ENCODE results near the gene LRRC25.

LRRC25 gene

DNA sequence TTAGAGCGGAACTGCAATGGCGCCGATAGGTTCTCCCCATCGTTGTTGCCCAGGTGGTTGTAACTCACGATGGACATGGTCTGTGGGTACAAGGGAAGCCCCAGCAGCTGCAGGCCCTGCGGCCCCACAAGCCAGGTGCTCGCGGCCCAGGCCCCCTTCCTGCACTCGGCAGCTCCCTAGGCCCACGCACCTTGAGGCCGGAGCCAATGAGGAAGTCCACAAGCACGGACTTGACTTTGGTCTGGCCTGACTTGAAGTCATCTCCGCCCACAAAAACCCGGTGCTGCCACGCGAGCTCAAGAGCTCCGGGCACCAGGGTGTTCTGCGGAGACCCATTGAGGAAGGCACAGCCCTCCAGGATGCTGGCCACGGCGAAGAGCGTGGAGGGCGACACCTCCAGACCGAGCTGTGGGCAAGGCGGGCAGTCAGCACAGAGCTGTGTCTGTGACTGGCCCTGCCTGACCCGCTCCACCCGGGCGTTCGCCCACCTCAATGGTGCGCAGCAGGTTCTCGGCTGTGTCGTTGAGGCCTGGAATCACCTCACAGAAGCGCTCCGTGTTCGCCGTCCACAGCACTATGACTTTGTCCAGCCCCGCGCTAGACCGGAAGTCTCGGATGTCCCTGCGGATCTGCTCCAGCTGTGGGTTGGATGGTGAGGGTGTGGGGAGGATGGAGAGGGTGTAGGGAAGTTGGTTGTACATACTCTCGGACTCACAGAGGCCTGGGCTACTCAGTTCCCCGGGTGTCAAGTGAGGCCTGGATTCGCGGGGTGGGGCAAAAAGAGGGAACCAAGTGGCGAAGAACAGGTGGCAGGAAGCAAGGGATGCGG lies 38.6 kb upstream of the LRRC25 start:
- no peak for DNase-seq (ENCODE audit: low spot score)

DNA sequence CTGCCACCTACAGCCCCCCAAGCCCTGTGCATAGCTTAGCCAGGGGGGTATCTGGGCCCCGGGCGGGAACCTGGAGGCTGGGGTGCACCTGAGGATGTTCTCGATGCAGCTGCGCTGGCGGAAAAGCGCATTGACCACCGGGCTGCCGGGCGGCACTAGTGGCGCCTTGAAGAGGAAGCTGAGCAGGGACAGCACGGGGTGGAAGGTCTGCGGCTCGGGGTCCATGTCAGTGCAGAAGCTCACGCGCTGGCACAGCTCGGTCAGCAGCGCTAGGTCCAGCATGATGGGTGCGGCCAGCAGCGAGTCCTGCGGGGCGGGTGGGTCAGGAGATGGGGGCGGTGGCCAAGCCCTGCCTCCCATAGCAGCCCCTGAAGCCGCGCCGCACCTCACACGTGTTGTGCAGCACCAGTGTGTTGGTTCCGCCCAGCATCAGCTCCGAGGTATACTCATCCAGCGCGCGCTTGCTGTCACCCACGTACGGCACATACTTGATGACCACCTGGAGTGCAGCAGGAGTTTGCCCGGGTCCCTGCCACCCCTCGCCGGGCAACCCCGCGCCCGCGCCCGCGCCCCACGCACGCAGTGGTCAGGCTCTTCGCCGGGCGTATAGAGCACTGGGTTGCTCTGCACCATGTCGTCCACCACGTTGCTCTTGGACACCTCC lies 37.9 kb upstream of the LRRC25 start:
- DNase-seq (ENCODE audit: low spot score): no peak

DNA sequence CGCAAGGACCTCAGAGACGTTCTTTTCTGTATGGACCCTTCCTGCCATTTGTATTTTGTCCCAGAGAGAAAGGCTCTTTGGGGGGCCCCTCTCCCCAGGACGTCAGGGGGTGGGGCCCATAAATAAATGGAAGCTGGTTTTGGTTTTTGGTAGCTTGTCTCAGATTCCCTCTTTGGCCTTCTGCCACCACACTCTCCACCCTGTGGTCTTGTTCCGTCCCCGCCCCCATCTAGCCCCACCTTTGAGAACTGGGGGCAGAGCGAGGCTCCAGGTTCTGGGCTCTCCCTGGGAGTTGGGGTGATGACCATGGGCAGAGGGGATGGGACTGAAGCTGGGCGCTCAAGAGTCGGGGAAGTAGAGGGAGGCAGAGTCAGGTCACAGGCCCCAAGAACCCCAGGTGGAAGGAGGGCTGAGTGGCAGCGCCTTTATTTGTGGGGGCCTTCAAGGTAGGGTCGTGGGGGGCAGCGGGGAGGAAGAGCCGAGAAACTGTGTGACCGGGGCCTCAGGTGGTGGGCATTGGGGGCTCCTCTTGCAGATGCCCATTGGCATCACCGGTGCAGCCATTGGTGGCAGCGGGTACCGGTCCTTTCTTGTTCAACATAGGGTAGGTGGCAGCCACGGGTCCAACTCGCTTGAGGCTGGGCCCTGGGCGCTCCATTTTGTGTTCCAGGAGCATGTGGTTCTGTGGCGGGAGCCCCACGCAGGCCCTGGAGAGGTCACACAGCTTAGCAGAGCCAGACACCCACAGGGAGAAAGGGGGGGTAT lies 37.2 kb upstream of the LRRC25 start:
- no peak for DNase-seq (ENCODE audit: low spot score)

DNA sequence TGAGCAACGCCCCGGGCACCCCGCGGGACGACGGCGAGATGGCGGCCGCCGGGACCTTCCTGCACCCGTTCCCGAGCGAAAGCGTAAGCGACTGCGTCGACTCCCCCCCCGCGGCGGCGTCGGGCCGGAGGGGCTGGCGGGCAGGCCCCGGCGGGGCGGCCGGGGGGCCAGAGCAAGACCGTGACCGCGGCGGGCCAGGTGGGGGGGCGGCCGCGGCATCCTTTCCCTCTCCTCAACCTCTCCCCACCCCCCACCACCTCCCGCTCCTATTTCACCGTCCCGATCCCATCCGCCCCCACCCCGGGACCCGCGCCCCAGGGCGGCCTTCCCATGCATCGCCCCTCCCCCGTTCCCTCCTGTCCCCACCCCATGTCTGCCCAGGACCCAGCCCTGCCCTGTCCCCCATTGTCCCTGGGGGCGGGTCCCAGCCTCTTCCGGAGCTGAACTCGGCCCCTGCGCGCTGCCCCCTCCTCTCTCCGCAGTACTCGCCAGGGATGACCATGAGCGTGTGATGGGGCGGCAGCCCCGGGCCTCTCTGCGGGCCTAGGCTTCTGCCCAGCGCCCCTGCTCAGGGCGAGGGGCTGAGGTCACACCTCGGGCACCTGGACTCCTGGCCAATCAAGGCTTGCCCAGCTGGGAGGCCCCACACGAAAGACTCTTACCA lies 36.4 kb upstream of the LRRC25 start:
- DNase-seq (ENCODE audit: low spot score): no peak

DNA sequence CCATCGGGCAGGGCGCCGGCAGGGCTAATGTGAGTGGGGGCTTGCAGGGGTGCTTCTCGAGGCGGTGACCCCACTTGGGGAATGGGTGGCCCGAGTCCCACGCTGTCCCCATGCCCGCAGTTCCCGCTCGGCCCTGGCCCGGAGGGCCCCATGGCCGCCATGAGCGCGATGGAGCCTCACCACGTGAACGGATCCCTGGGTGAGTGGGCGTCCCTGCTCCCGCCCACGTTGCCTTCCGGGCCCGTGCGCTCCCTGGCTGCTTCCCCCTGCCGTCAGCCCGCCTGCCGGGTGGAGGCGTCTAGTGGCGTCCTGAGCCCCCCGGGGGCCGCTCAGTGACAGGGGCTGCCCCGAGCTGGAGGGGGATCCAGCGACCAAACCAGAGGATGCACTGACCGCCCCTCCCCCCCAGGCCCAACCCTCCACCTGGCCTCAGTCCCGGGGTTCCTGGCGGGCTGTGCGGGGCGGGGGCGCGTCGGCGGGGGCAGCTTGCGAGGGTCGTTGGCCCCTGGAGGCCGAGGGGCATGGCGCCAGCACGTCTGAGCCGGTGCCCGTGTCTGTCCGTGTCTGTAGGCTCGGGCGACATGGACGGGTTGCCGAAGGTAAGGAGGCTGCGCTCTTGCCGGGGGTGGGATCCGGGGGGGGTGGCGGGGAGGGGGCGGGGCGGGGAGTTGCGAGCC lies 35.7 kb upstream of the LRRC25 start:
- DNase-seq (ENCODE audit: low spot score): no peak

DNA sequence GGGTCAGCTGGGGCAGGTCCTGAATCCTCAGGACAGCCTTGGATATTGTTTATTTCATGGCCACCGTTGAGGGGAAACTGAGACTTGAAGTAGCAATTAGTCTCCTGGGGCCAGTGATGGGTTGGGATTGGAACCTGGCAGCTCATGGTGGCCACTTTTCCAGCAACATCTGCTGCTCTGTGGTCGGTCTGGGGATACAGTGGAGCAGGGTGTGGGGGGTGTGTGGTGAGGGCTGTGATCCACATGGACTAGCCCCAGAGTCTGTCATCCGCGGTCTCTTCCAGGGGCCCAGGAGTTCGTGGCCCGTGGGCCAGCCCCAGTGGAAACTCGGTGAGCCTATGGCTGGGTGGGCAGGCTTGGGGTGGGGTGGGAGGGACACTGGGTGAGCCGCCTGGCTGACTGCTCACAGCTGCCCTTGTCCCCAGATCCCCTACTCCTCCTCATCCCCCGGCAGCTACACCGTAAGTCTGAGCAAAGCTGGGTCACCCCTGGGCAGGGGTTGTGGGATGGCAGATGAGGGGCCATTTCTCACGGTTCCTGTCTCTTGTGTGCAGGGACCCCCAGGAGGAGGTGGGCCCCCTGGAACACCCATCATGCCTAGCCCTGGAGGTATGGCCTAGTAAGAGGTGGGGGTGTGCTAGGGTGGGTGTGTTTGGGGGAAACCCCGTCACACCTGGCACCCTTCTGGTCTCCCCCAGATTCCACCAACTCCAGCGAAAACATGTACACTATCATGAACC lies 35.0 kb upstream of the LRRC25 start:
- no peak for DNase-seq (ENCODE audit: low spot score)

DNA sequence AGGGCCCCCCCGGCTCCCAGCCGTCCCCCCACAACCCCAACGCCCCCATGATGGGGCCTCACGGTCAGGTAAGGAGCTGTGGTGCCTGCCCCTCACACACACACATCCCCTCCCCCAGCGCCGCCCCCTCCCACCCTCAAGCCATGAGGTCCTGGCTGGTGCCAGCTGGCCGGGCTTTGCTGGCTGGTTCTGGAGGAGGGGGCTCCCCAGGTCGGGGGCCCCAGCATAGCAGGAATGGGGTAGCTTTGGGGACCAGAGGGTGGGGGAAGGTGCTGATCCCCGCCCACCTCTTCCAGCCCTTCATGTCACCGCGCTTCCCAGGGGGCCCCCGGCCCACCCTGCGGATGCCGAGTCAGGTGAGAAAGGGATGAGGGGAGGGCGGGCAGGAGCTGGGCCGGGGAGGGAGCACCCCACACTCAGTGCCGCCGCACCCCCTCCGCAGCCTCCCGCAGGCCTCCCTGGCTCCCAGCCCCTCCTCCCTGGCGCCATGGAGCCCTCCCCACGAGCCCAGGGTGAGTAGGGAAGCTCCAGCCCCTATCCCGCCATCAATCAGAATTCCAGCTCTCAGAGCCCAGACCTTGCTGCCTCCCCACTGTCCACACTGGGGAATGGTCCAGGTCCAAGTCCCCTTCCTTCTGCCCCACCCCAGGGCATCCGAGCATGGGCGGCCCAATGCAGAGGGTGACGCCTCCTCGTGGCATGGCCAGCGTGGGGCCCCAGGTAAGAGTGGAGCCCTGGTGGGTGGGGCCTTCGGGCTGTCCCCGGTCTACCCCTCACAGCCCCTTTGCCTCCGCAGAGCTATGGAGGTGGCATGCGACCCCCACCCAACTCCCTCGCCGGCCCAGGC lies 34.2 kb upstream of the LRRC25 start:
- no peak for DNase-seq (ENCODE audit: low spot score)

DNA sequence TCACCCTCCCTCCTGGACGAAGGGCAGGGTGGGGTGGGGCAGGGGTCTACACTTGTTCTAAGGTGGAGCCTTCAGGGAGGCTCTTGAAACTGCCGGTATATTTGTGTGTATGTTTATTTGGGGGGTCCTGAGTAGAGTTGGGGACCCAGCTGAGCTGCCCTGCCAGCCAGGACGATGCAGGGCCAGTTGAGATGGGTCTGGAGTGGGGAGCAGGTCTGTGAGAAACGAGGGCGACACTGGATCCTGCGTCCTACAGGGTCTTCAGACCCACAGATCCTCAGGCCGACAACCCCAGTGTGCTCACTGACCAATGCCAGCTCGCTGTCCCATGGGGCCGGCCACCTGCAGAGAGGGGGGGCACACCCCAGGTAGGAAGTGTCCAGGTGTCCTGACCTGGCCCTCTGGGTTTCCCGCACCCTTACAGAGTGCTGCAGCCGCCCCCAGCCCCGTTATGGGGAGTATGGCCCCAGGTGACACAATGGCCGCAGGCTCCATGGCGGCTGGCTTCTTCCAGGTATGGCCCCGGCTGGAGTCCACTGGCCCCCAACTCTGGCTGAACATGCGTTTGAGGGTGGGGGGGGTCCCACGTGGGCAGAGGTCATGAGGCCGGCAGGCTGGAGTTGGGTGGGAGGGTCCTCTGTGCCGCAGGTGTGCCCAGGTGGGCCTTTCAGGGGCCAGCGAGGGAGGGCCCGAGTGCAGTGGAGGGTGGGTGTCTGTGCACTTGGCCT lies 33.2 kb upstream of the LRRC25 start:
- no peak for DNase-seq (ENCODE audit: low spot score)

DNA sequence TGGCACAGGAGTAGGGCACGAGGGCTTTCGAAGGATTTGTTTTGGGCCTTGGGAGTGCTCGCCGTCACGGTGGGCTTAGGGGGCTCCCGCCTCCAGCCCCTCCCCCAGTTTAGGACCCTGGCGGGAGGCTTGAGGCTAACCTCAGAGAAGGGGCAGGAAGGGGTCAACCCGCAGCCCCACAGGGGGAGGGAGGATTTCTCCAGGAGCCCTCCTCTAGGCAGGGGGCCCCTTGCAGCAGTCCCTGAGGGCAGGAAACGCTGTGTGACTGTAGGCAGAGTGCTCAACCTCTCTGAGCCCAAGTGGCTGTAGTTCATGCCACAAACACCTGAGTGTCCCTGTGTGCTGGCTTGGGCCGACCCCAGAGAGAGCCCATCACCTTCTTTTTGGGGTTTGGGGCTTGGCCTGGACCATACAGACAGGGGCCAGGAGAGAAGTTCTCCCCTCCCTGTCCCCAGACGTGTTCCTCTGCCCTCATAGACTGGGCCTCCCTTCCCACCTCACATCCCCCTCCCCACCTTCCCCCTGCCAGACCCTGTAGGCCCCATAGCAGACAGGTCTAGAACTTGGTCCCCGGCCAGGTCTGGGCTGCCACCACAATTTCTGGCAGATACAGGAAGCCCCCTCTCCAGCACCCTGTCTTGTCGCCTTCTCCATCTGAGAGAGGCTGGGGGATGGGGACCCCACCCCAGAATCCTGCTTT lies 32.4 kb upstream of the LRRC25 start:
- no peak for DNase-seq (ENCODE audit: low spot score)

DNA sequence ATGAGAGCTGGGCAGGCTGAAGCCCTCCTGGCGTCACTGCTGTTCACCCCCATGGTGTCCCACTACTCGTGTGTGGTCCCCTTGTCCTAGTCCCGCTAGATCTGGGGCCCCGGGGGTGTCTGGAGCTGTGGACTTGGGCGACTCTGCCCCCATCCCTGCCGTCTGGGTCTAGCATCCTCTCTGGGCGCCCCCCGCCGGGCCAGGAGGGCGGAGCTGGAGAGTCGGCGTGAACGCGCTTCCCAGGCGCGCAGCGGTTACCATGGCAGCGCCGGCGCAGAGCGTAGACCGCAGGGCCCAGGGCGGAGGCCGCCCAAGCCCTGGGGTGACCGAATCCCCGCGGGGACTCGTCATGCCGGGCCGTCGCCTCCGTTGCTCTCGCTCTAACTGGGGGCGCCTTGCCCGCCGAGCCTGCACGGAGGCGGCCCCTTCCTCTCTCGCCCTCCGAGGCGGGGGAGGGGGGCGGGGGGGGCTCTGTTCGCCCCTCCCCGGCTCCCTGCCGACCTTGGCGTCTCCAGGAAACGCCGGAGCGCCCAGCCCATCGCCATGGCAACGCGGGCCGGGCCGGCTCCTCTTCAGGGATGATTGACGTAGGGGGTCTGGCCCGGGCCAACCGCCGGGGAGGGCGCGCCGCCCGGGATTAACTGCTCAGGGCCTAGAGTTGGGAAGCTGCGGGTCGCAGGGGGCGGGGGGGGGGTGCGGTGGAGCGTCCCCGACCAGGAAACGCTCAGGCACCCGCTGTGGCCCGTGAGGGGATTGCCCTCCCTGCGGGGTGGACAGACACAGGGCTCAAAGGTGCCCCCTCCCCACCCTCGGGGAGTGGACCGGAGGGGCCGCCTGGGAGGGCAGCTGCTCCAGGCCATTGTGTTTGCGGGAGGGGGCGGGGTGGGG lies 31.6 kb upstream of the LRRC25 start:
- DNase-seq (ENCODE audit: low spot score): peak; percentile 93

DNA sequence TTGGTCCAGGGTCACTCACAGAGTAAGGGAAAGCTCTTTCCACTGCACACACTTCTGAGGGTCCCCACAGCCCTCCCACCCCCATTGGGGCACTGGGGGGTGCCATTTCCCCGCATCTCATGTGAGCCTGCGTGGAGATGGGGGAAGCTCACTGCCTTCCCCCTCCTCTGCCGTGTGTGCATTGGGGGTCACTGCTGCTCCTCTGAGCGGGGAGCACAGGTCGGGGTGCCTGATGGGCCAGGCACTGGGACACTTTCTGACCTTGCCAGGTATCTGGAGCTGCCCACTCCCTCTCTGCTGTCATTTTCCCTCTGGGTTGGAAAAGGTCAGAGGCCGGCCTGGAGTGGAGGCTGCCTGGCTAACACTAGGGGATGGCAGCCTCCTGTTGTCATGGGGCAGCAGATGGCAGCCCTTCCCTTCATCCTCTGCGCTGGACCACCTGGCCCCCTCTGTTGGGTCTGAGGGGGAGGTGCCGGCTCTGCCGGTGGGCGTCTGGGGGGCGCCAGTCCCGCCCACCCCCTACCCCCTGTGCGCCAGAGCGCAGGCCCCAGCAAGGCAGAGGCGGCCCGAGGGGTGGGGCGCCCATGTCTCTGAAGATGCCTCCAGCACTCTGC lies 30.9 kb upstream of the LRRC25 start:
- no peak for DNase-seq (ENCODE audit: low spot score)

DNA sequence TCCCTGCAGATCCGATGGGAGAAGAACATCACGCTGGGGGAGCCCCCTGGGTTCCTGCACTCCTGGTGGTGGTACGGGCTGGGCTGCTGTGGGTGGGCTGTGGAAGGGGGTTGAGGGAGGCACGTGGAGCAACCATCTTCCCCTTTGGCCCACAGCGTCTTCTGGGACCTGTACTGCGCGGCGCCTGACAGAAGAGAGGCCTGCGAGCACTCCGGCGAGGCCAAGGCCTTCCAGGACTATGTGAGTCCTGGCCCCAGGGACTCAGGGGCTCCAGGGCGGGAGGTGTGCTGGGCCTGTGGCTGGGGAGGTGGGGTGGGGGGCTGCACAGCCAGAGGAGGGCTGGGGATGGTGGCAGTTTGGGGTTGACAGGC lies 30.3 kb upstream of the LRRC25 start:
- DNase-seq (ENCODE audit: low spot score): no peak

DNA sequence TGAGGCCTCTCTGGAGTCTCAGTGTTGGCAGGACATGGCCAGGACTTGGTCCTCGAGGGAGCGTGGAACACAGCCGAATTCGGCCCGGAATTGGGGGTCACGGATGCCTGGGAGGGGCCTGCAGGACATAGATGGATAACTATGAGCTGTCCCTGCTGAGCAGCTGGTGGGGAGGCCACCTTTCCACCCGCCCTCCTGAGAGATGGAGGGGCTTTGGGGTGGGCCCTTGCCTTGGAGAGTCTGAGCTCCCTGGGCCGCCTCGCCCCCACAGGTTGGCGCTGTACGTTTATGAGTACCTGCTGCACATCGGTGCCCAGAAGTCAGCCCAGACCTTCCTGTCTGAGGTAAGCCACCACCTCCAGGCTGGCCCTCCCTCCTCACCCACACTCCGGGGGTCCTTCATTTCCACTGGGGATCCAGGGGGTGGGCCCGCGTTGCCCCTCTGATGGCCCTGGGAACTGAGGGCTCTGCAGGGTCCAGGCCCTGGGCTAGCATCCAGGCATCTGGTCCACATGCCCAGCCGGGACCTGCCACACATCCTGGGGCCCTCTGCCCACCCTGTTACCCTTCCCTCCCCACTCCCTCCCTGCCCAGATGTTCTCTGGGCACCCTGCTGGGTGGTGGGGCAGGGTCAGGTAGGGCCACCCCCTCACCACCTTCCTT lies 29.8 kb upstream of the LRRC25 start:
- DNase-seq (ENCODE audit: low spot score): no peak

DNA sequence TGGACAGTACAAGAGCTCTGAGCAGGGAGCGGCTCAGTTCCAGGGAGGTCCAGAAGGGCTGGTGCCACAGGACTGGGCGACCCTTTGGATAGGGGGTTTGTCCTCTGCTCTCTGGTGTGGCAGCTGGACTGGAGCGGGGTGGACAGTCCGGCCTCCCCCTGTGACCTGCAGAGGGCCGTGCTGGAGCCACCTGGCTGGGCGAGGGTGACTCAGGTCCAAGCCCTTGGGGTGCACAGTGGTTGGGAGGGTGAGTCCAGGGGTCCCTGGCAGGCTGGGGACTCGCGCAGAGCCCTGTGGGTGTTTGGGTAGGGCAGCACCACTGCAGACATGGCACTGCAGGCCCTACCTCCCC lies 29.0 kb upstream of the LRRC25 start:
- no peak for DNase-seq (ENCODE audit: low spot score)

DNA sequence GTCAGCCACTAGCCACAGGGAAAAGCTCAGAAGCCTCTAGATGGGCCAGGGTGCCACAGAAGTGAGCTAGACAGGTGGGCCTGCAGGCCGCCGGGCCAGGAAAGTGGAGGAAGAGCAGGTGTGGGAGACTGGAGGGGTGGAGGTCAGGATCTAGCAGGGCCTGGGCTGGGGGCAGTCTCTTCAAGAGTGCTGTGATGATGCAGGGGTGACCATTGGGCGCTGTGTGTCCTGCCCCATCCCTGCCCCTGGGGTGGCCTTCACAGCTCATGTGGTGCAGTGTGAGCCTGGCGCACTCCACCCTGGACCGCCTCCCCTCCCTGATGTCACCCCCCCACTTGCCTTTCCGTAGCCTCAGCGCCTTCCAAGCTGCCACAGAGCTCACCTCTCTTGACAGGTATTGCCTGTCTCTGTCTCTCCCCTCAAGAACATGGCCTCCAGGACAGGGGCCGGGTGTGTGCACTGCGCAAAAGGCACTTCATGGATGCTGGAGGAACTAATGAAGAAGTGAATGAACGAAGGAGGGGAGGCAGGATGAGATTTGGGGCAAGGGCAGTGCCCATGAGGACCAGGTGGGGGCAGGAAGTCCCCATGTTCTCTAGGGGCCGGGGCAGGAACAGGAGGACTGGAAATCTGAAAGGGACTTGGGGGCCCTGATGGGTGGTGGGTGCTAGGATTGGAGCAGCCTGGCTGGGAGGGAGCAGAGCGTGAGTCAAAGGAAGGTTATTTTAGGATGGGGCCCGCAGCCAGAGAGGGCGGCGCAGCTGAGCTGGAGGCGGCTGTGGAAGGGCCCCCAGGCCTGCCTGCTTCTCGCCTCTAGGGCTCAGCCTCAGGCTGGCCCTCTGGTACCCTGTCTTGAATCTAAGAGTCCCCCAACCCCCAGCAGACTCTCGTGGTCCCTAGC lies 28.3 kb upstream of the LRRC25 start:
- DNase-seq (ENCODE audit: low spot score): no peak
